ENCODE results near the gene RNF113A.
"Not testable (repeated sequence)": the region's sequence is repeated elsewhere in the genome, so short reads cannot be mapped to it uniquely, and the experiment has no call there.

The RNF113A gene

DNA sequence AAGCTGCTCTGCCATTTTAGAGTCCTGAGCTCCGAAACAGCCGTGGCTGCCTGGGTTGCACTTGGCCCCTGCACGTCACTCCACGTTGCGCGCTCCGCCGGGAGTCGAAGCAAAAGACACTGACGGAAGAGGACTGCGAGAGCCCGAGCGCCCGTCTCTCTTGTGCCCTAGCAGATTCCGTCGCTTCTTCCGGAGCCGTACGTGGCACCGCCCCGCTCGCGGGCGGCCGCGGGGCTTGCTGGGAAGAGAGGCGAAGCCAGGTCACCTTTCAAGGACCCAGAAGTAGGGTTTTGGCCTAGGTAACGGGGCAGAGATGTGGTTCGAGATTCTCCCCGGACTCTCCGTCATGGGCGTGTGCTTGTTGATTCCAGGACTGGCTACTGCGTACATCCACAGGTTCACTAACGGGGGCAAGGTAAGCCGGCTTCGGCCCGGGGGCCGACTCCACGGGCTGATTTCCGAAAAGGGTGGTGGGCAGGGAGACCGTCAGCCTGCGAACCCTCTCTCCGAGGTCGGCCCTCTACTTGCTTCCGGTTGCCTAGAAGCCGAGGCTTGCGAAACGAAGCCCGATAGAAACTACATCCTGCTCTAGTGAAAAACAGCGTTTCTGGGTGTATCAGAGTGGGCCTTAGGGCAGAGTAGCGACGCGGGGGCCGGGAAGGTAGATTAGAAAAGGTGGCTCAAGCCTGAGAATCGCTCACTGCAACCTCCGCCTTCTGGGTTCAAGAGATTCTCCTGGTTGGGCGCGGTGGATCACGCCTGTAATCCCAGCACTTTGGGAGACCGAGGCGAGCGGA is at the start of gene RNF113A, which contains the start of gene NDUFA1:
Gene RNF113A, minus strand, starts transcription at position 135 of the 797 bp plus-strand sequence. Its CDS starts 120 bp downstream, at position 15.
Gene NDUFA1, plus strand, starts transcription at position 234 of the 797 bp plus-strand sequence. Its CDS starts 80 bp downstream, at position 314.
- DNase-seq = peak; percentile 60

DNA sequence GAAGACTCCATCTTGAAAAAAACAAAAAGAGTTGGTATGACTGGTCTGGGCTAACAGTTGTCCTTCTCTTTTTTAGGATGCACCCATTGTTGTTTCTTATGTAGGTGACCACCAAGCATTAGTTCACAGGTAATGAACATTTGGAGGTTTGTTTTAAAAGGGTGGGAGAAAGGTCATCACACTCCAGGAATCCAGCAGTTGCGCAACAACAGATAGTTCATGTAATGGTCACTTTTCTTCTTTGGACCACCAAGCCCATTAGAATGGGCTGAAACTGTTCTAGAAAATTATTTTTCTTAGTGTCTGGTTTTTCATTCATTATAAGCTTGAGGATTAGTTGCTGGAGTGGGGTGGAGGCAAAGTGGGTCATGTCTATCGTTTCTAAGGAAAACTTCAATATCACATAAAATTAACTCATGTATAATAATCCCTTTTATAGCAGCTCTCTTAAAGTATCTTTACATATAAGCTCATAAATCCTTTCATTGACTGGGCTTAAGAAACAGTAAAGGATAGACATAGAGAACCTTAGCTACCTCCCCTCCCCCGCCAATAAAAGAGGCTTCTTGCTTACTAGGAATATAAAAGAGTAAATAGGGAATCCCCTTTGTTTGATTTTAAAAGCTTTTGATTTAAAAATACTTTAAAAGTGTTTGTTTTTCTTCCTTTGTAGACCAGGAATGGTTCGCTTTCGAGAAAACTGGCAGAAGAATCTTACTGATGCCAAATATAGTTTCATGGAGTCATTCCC is 48.5 kb upstream of the RNF113A start:
- DNase-seq = no peak

DNA sequence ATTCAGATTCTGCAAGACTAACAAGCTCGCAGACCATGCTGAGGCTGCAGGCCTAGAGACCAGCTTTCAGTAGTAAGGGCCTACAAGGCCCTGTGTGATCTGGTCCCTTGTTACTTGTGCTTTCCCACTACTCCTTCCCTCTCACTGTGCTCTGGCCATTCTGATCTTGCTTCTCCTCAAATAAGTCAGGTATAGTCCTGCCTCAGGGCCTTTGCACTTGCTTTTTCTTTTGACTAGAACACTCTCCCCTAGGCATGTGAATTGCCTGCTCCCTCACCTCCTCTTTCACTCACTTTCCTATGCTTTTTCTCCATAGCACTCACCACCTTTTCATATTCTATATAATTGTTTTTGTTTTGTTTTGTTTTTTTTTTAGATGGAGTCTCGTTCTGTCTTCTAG is 46.3 kb upstream of the RNF113A start:
- DNase-seq = no peak

DNA sequence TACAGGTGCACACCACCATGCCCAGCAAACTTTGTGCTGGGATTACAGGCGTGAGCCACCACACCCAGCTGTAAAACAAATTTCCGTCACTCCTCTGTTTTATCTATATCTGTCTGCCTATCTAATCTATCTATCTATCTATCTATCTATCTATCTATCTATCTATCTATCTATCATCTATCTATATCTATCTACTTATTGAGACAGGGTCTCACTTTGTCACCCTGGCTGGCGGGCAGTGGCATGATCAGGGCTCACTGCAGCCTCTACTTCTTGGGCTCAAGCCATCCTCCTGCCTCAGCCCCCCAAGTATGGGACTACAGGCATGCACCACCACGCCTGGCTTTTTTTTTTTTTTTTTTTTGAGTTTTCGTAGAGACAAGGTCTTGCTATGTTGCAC is 44.8 kb upstream of the RNF113A start:
- DNase-seq = no peak

DNA sequence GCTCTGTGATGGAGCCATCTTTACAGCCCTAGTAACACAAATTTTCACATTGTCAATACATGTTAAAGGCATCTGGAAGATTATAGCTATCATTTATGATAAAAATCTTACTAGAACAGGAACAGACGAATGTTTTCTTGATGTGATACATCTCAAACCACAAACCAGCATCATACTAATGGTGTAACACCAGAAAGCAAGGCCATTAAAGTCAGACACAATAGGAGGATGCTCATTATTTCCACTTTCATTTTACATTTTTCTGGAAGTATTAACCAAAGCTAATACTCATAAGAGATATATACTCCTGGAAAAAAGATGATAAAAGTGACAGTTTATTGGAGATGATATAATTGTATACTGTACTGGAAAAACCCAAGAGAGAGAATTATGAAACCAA is 29.4 kb upstream of the RNF113A start:
- DNase-seq = no peak

DNA sequence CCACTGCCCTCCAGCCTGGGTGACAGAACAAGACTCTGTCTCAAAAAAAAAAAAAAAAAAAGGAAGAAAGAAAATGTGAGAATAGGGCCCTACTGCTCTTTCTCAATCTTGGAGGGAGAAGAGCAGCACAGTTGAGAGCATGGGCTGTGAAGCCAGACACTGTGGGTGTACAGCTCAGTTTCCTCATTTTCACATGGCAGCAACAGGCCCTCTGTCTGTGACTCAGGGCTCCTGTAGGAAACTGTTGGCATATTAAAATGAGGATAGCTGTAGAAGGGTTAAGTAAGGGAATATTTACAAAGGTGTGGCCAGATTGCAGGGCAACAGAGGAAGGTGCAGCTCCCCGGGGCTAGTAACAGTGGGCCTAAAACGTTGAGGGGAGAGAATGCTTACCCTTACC is 27.6 kb upstream of the RNF113A start:
- no peak for DNase-seq

DNA sequence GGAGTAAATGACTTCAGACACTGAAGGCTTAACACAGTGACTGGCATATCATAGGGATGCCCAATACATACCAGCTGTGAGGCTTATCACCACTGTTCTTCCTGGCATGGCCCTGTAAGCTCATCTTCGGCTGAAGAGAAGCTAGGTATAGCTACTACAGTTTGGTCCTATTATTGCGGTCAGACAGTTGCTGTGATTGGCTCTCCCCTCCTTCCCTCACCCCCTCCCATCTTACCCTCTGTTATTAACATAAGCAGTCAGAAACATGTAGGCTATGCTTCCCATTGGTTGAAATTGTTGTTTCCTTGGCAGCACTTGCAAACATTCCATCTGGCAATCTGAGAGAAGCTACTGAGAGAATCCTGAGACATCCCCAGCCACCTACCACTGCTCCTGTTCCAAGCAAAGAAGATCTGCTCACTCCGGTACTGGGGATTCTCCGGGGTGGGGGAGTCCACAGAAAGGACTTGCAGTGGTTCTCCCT is 24.4 kb upstream of the RNF113A start, which contains the start of gene AKAP14:
Gene AKAP14, plus strand, starts transcription at position 51 of the 484 bp plus-strand sequence. CDS start 7,331 bp downstream, outside the sequence.
- DNase-seq = no peak

DNA sequence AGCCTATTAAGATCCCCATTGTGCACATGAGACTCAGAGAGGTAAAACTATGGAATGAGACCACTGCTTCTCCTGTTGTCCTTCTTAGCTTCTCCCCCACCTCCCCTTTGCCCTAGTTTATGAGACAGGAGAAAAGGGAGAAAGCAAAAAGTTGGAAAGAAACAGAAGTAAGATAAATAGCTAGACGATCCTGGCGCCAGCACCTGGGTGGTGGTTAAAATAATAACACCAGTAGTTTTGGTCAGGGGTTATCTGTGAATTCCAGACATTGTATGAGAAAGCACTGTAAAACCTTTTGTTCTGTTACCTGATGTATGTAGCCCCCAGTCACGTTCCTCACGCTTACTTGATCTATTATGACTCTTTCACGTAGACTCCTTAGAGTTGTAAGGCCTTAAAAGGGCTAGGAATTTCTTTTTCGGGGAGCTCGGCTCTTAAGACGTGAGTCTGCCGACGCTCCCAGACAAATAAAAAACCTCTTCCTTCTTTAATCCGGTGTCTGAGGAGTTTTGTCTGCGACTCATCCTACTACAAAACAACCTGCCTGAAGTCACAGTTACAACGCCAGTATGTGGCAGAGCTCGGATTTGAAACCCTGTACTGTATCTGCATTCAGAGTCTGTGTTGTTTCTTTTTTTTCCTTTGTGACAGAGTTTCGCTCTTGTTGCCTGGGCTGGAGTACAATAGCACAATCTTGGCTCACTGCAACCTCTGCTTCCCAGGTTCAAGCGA is 20.6 kb upstream of the RNF113A start:
- DNase-seq = not testable (repeated sequence)

DNA sequence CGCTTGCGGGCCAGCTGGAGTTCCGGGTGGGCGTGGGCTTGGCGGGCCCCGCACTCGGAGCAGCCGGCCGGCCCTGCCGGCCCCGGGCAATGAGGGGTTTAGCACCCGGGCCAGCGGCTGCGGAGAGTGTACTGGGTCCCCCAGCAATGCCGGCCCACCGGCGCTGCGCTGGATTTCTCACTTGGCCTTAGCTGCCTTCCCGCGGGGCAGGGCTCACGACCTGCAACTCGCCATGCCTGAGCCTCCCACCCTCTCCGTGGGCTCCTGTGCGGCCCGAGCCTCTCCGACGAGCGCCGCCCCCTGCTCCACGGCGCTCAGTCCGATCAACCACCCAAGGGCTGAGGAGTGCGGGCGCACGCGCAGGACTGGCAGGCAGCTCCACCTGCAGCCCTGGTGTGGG is 19.1 kb upstream of the RNF113A start:
- DNase-seq = not testable (repeated sequence)

DNA sequence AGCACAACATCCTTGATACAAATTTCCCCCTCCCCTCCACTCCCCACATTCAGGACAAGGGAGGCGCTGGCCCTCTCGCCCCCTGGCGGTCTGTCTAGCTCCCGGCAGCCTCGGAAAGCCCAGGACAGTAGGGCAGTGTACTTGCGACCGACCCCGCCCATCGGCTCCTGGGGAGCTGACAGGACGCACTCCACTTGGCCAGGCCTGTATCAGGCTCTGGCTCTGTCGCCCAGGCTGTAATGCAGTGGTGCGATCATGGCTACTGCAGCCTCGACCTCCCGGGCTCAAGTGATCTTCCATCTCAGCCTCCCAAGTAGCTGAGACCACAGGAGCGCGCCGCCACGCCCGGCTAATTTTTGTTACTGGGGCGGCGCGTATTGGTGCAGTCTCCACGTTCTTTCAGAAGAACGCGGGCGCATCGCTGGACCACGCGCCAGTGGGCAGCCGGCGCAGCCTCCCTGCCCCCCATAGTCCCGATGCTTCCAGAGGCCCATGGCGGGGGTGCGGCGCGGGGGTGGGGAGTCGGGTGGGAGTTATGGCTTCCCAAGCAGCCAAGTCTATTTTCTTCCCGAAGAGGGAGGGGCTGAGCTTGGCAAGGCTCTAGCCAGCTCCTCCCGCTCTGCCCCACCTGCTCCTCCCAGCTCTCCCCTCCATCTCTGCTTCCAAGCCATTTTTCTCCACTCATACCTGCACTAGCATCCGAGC is 16.3 kb upstream of the RNF113A start:
- peak; percentile 27 for DNase-seq

DNA sequence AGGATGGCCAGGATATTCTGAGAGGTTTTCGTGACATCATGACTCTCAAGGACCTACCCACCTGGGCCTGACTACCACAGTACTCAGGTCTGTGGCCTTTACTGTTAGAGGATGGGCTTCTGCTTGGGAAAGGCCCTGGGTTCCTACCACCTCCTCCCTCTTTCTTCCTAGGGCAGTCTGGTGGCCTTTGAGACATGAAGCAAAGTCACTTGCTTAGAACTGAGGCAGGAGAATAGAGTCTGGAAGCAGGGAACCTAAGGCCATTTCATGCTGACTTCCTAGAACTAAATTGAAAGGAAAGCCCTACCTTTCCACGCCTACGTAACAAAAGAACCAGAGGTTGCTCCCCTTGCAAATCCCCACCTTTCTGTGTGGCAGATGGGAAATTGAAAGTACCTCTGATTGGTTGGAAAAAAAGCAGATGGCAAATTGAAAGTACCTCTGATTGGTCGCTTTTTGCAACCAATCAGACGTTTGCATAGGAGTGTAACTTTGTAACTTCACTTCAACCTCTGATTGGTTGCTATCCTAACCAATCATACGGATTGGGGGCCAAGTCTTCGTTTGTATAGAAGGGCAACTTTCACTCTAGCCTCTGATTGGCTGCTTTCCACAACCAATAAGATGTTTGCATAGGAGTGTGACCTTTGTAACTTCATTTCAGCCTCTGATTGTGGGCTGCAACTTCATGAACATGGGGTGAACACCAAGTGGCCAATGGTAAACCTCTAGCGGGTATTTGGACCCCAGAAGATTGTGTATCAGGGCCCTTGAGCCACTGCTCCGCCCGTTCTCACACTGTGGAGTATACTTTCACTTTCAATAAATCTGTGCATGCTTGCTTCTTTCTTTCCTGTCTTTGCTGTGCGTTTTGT is 14.3 kb upstream of the RNF113A start:
- no peak for DNase-seq

DNA sequence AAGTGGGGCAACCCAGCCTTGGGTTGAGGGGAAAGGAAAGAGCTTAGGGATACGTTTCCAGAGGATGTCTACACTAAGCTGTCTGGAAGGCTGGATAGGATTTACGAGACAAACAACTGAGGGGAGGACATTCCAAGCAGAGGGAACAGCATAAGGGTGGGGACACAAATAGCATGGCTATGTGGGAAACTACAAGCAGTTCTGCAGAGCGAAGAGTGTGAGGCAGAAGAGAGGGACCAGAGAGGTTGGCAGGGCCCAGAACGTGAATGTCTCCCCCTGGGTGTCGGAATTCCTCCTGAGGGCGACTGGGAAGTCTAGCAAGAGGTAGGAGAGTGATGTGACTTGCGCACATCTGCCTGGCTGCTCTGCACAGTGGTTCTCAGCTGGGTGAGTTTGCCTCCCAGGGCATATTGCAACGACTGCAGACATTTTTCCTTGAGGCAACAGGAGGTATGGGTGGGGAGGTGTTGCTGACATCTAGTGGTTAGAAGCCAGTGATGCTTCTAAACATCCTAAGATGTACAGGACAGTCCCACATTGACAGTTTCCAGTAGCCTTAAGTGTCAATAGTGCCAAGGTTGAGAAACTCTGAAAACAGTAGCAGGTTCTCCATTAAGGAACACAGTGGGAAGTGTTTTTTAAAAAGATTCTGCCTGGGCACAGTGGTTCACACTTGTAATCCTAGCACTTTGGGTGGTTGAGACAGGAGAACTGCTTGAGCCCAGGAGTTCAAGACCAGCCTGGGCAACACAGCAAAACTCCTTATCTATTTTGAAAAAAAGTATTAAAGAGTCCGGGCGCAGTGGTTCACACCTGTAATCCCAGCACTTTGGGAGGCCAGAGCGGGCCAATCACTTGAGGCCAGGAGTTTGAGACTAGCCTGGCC is 9.3 kb upstream of the RNF113A start:
- DNase-seq = no peak

DNA sequence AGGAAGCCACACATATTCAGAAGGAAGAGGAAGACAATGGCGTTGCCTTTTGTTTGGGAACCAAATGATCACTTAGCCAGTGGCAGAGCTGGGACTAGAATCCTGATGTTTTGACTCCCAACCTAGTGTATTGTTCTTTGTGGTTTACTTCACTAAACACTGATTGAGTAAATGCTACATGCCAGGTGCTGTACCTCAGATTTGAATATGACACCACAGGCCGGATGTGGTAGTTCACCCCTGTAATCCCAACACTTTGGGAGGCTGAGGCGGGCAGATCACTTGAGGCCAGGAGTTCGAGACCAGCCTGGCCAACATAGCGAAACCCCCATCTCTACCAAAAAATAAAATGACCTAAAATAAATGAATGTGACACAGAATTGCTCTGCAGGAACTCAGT is 8.5 kb upstream of the RNF113A start:
- DNase-seq = no peak

DNA sequence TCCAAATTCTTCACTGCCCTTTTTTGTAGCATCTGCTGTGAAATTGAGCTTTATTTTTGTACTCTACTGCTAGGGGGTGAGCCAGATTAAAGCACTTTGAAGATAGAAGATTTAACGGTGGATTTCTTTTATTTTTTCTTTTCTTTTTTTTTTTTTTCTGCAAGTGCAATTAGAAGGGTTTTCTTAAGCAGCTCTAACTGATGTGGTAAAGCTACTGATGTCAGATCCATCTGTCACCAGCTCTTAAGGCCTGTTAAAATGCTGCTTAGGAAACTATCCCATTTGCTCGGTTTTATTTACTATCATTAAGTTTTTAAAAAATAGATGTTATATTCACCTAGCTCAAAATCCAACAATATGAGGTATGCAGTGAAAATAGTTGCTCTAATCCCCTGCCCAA is 7.2 kb upstream of the RNF113A start:
- DNase-seq = no peak

DNA sequence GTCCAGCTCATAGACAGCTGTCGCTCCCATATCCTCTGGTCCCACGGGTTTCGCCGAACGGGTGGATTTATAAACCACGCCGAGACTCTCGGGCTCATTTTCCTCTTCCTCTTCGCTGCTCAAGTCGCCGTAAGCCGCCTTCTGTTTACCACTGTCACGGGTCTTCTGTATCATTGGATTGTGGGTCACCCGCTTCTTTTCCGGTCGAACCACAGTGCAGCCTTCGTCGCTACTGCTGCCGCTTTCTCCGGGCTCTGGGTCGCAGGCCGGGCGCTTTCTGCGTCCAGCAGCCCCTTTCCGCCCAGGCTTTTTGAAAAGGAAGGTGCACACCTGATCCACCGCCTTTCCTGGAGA is 311 bp downstream of the RNF113A start:
- DNase-seq = no peak

DNA sequence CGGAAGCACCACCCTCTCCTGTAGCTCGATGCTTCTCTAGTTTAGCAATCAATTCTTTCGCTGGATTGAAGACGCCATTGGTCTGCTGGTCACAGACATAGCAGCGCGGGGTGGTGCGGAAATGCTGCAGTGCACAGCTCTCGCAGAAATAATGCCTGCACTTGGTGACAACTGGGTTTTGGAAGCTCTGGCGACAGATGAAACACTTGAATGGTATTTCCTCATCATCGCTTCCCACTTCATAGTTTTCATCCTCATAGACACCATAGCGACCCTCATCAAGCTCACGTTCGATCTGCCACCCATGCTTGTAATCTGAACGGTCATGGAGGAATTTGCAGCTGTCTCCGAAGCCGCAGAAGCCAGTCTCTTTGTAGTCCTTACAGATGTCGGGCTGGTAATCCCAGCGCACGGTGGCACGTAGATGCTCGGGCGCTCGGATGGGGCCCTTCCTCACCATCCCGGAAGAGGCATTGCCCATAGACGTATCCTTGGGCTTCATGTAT is 854 bp downstream of the RNF113A start:
- peak; percentile 23 for DNase-seq

DNA sequence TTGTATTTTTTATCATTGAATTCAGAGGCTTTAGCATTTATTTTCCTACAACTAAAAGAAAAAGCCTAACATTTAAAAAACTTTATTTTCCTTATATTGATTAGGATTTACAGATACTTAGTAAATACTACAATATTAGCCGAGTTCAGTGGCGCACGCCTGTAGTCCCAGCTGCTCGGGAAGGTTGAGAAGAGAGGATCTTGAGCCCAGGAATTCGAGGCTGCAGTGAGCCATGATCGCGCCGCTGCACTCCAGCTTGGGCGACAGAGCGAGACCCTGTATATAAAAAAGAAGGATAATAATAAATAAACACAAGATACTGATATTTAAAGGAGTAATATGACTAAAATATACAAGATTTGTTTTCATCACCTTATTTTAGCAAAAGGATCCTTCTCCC is 18.1 kb downstream of the RNF113A start:
- DNase-seq = peak; percentile 17

DNA sequence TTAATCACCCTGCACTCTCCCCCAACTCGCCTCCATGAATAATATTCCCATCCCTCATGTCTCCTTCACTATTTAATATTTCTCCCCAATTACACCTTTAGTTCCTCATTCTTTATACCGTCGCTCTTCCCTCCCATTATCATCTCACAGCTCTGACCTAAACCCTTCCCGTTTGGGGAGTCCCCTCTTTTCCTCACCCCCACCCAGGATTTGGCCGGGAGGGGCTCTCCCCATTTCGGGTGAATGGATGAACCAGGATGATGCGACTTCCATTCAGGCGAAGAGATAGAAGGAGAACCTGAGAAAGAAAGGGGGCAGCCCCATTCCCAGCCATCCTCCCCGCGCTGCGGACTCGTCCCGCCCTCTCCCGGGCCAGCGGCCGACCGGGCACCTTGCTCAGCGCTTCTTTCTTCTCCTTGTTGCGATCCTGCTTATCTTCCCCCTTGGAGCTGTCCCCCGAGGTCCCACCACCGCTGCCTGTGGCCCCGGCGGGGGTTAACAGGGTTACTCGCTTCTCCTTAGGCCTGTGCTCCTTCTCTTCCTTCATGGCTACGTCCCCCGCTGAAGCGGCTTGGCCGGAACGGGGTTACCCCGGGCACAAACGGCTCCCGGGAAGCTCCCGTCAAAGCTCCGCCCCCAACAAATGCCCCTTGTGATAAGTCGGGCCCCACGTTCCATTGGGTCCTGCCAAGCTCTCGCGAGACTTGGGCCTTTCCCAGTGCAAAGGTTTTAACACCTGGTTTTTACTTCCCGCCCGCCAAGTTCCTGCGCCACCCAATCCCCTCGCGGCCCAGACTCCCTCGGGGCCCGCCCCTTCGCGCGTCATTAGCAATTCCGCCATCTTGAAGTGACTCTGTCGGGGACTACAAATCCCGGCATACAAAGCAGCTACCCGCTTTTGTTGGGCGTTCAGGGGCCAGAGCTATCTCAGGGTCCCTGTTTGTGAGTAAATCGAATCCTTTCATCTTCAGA is 18.9 kb downstream of the RNF113A start, which contains the start of gene UPF3B:
Gene UPF3B, minus strand, starts transcription at position 582 of the 972 bp plus-strand sequence. Its CDS starts 35 bp downstream, at position 547.
- DNase-seq = peak; percentile 90

DNA sequence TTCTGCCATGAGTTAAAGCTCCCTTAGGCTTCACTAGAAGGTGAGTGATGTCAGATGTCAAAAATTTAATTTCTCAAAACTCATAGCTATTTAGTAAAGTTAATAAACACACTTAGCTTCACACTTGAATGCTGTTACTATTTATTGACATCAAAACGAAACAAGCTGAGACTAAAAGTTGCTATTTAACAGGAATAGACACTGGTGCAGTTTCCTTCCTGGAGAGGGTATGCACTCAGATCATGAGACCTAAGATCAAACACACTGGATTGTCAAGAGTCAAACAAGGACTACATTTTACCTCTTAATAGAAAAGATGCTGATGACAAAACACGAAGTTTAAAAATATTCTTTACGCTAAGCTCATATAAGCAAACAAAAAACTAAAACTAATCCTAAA is 37.6 kb downstream of the RNF113A start:
- DNase-seq = no peak

Measured in DMS79 treated with DMSO at 0.1 percent for 48 hours (cell line).